ENCODE measurements around the gene CREB3L2. TPM values are rescaled to one million over a fixed set of nuclear protein-coding genes. Genes with fewer than 3 reads are reported as not detected.

The CREB3L2 gene
- total RNA-seq, 4 donors from 2014 or later: 10.9 to 24.5 (median 14.1) TPM

DNA sequence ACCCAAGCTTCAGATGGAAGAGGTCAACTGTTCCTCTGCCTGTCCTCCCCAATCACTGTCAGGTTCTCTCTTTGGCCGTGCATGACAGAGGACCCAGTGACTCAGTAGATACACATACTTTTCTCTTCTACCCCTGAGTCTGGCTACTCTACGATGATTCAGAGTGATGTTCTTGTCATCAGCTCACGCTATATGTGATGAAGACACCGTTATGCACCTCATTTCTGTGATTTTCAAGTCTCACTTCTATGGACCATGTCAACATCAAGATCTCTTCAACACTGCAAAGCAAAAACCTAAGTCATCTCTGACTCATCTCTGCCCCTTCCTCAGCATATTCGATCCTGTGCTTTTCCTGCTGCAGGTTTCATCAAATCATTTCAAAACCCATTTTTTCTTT lies 78.5 kb downstream of the CREB3L2 start:
- Histone ChIP-seq H3K27me3 (no peaks in the 10 kb centered on the region), H3K9me3 (no peaks in the 10 kb centered on the region), H3K4me3 (no peak overlapping the region), H3K27ac (no peak overlapping the region), H3K4me1 (no peaks in the 10 kb centered on the region), H3K36me3 (peaks cover 9% of the 10 kb centered on the region)
- TF ChIP-seq POLR2A (IDR thresholded peaks at IDR 0.05) (no peak), CTCF (IDR thresholded peaks at IDR 0.05) (no peak), POLR2AphosphoS5 (IDR thresholded peaks at IDR 0.05) (no peak), EP300 (IDR thresholded peaks at IDR 0.05) (no peak)
- 96% methylated on average over 5 of the region's 5 CpGs for WGBS
- DNase-seq (ENCODE audit: low spot score in 2 of 2): no peak

DNA sequence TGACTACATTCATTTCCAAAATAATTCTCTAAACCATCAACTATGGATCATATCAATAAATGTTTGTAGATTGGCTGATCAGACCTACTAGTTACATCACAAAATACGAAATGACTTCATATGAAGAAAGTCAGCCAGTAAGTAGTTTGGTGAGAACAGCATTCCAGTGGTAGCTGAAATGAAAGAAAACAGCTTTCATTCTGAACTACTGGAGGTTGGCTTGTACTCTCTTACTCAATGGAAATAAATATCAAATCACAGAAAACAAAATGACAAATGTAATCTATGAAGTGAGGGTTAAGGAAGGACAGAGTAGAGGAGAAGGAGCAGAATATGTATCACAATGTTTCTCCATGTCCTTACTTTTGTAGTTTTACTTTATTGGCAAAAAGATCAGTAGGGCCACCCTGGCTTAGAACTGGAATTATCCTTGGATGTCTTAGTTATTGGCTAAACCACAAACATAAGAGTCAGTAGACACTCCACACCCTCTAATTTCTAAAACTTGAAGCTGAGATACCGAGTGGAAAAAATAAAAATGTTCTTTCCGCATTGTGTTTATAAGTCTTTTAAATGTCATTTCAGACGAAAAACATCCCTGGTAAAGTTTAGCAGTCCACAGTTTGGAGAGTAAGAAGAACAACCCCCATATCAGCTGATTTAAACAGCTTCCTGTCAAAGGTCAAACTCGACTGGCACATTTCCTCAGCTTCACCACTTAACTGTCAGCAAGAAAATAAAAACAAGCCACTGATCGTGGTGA lies 81.1 kb downstream of the CREB3L2 start:
- Histone ChIP-seq H3K36me3 (peaks cover 1% of the 10 kb centered on the region), H3K4me3 (no peak overlapping the region), H3K27ac (no peak overlapping the region), H3K4me1 (no peaks in the 10 kb centered on the region), H3K27me3 (no peaks in the 10 kb centered on the region), H3K9me3 (no peaks in the 10 kb centered on the region)
- 61% methylated on average over 6 of the region's 6 CpGs for WGBS
- TF ChIP-seq EP300 (IDR thresholded peaks at IDR 0.05): no peak
- TF ChIP-seq POLR2AphosphoS5 (IDR thresholded peaks at IDR 0.05): no peak
- no peak for TF ChIP-seq CTCF (IDR thresholded peaks at IDR 0.05)
- no peak for TF ChIP-seq POLR2A (IDR thresholded peaks at IDR 0.05)
- no peak for DNase-seq (ENCODE audit: low spot score in 2 of 2)

GRCh38 chr7:137919987-137920386 lies 81.9 kb downstream of the CREB3L2 start:
- H3K4me1 ChIP-seq: no peaks in the 10 kb centered on the region
- 100% methylated on average over 1 of the region's 1 CpG for WGBS
- no peak for DNase-seq (ENCODE audit: low spot score in 2 of 2)
- no peaks in the 10 kb centered on the region for H3K27me3 ChIP-seq
- TF ChIP-seq CTCF (IDR thresholded peaks at IDR 0.05): no peak
- TF ChIP-seq POLR2A (IDR thresholded peaks at IDR 0.05): no peak
- TF ChIP-seq POLR2AphosphoS5 (IDR thresholded peaks at IDR 0.05): no peak
- TF ChIP-seq EP300 (IDR thresholded peaks at IDR 0.05): no peak
- no peaks in the 10 kb centered on the region for H3K9me3 ChIP-seq
- H3K4me3 ChIP-seq: no peak overlapping the region
- H3K27ac ChIP-seq: no peak overlapping the region
- H3K36me3 ChIP-seq: peaks cover 7% of the 10 kb centered on the region

GRCh38 chr7:137916980-137917645 lies 84.8 kb downstream of the CREB3L2 start:
- Histone ChIP-seq H3K4me1 (no peaks in the 10 kb centered on the region), H3K9me3 (no peaks in the 10 kb centered on the region), H3K27ac (no peak overlapping the region), H3K36me3 (peaks cover 33% of the 10 kb centered on the region), H3K4me3 (no peak overlapping the region), H3K27me3 (no peaks in the 10 kb centered on the region)
- TF ChIP-seq POLR2AphosphoS5 (IDR thresholded peaks at IDR 0.05) (no peak), EP300 (IDR thresholded peaks at IDR 0.05) (no peak), POLR2A (IDR thresholded peaks at IDR 0.05) (no peak), CTCF (IDR thresholded peaks at IDR 0.05) (no peak)
- 74% methylated on average over 9 of the region's 9 CpGs for WGBS
- no peak for DNase-seq (ENCODE audit: low spot score in 2 of 2)

DNA sequence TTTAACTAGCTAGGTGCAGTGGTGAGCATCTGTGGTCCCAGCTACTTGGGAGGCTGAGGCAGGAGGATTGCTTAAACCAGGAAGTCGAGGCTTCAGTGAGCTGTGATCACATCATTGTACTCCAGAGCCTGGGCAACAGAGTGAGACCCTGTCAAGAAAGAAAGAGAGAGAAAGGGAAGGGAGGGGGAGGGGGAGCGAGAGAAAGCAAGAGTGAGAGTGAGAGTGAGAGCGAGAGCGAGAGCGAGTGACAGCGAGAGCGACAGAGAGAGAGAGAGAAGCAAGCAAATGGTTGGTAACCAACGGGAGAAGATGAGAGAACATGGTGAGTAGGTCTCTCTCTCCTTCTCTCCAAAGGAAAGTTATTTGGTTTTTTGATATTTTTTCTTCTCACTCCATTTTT lies 85.3 kb downstream of the CREB3L2 start:
- WGBS: 94% methylated on average over 8 of the region's 8 CpGs
- Histone ChIP-seq H3K27me3 (no peaks in the 10 kb centered on the region), H3K36me3 (peaks cover 38% of the 10 kb centered on the region), H3K4me1 (no peaks in the 10 kb centered on the region), H3K9me3 (no peaks in the 10 kb centered on the region), H3K27ac (no peak overlapping the region), H3K4me3 (no peak overlapping the region)
- DNase-seq (ENCODE audit: low spot score in 2 of 2): no peak
- TF ChIP-seq CTCF (IDR thresholded peaks at IDR 0.05) (no peak), POLR2A (IDR thresholded peaks at IDR 0.05) (no peak), POLR2AphosphoS5 (IDR thresholded peaks at IDR 0.05) (no peak), EP300 (IDR thresholded peaks at IDR 0.05) (no peak)

All from suprapubic skin (tissue), 4 donors.